Measurements from ENCODE around the gene SLC4A7.

DNA sequence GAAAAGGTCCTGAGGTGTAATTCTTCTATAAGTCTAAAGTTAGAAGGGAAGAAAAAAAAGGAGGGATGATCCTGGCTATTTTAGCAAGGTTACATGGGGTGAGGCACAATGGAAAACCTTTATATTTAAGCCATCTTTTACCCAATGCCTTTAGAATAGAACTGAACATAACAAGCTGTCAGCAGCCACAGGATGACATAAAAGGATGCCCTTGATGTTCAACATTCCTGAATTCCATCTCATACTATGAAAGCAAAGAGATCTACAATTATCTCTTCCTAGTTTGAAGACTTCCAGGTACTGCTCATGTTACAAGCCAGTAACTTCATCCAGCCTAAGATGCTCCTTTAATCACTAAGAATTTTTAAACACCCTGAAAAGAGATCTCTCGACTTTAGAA is 141.9 kb downstream of the SLC4A7 start:
- TF ChIP-seq, protein P1, sequence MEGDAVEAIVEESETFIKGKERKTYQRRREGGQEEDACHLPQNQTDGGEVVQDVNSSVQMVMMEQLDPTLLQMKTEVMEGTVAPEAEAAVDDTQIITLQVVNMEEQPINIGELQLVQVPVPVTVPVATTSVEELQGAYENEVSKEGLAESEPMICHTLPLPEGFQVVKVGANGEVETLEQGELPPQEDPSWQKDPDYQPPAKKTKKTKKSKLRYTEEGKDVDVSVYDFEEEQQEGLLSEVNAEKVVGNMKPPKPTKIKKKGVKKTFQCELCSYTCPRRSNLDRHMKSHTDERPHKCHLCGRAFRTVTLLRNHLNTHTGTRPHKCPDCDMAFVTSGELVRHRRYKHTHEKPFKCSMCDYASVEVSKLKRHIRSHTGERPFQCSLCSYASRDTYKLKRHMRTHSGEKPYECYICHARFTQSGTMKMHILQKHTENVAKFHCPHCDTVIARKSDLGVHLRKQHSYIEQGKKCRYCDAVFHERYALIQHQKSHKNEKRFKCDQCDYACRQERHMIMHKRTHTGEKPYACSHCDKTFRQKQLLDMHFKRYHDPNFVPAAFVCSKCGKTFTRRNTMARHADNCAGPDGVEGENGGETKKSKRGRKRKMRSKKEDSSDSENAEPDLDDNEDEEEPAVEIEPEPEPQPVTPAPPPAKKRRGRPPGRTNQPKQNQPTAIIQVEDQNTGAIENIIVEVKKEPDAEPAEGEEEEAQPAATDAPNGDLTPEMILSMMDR (optimal IDR thresholded peaks at IDR 0.05 in 1 of 3, IDR thresholded peaks at IDR 0.05 in 1 of 3, conservative IDR thresholded peaks at IDR 0.05 in 1 of 3; ENCODE audit: extremely low read depth in 1 of 3, insufficient read depth in 2 of 3, low read length in 3 of 3), result no peak
- no peak for TF ChIP-seq EZH2 (IDR thresholded peaks at IDR 0.05; ENCODE audit: low read length)

Measured in keratinocyte (primary cell).